Breast epithelium (tissue), 4 donors: ENCODE measurements around the gene CHMP4A. TPM values are rescaled to one million over a fixed set of nuclear protein-coding genes. Genes with fewer than 3 reads are reported as not detected.
A peak's percentile ranks its signal among the peaks of the same experiment; 100 is the strongest.

Source experiments
- DNase-seq, 2 donors: peaks; one replicate each; pipeline ENCODE4 v3.0.0-alpha.2; 2019; ENCODE audit warnings: low spot score in 2 of 2
- H3K27ac ChIP-seq, 2 donors: fragments of 200-600 bp; sonication (generic) in 1 of 2; one replicate each; pipeline ENCODE4 v1.5.1; 2016 to 2019; ENCODE audit warnings: mild to moderate bottlenecking in 1 of 2
- H3K27me3 ChIP-seq, 2 donors: fragments of 200-600 bp; sonication (generic) in 1 of 2; one replicate each; pipeline versions ENCODE4 v1.5.1 to v1.6.0; 2017 to 2019; ENCODE audit warnings: control low read depth in 1 of 2, mild to moderate bottlenecking in 1 of 2
- H3K36me3 ChIP-seq: fragments of 200-600 bp; one replicate; pipeline ENCODE4 v1.5.1; 2019
- H3K4me1 ChIP-seq, 2 donors: fragments of 200-600 bp; sonication (generic); one replicate each; pipeline ENCODE4 v1.5.1; 2016 to 2019; ENCODE audit warnings: control low read depth in 1 of 2
- H3K4me3 ChIP-seq, 3 donors: fragments of 200-600 bp; sonication (generic); 1 replicate in 2 of 3; 2 replicates in 1 of 3; pipeline ENCODE4 v1.5.1; 2016 to 2019; ENCODE audit warnings: mild to moderate bottlenecking in 3 of 3, moderate library complexity in 2 of 3
- H3K9me3 ChIP-seq, 2 donors: fragments of 200-600 bp; sonication (generic) in 1 of 2; one replicate each; pipeline ENCODE4 v1.5.1; 2016 to 2019; ENCODE audit warnings: control low read depth in 1 of 2
- POLR2A ChIP-seq: fragments of 450-650 bp; IDR thresholded peaks from one replicate; pipeline ENCODE4 v1.6.1; 2016; ENCODE audit warnings: antibody characterized with exemption, mild to moderate bottlenecking, moderate library complexity
- POLR2AphosphoS5 ChIP-seq, 3 donors: sonication (generic); formaldehyde crosslinking; IDR thresholded peaks; one replicate each; pipeline ENCODE4 v1.6.1; 2017; ENCODE audit warnings: antibody characterized with exemption in 3 of 3
- intact Hi-C: fragments of 100-400 bp; cut with DNase I; formaldehyde crosslinking; loops from one replicate; pipeline ENCODE4 v1.15.1; 2023; ENCODE audit warnings: low total_unique reads
- total RNA-seq, 3 donors: library from RNA; depleted of rRNA; stranded (reverse); fragments of >200 nt; gene quantifications; one replicate each; pipeline ENCODE4 v1.1.0, GENCODE V29; 2016
- TF ChIP-seq, protein P1 (sequence below), 3 donors: fragments of 450-650 bp; IDR thresholded peaks; one replicate each; pipeline ENCODE4 v1.5.1; 2016 to 2017; ENCODE audit warnings: antibody characterized with exemption in 3 of 3, mild to moderate bottlenecking in 3 of 3, moderate library complexity in 3 of 3

CHMP4A gene, protein sequence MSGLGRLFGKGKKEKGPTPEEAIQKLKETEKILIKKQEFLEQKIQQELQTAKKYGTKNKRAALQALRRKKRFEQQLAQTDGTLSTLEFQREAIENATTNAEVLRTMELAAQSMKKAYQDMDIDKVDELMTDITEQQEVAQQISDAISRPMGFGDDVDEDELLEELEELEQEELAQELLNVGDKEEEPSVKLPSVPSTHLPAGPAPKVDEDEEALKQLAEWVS
- 10 to 100 TPM; 66.5 to 88.8 (median 85.0) TPM for total RNA-seq

DNA sequence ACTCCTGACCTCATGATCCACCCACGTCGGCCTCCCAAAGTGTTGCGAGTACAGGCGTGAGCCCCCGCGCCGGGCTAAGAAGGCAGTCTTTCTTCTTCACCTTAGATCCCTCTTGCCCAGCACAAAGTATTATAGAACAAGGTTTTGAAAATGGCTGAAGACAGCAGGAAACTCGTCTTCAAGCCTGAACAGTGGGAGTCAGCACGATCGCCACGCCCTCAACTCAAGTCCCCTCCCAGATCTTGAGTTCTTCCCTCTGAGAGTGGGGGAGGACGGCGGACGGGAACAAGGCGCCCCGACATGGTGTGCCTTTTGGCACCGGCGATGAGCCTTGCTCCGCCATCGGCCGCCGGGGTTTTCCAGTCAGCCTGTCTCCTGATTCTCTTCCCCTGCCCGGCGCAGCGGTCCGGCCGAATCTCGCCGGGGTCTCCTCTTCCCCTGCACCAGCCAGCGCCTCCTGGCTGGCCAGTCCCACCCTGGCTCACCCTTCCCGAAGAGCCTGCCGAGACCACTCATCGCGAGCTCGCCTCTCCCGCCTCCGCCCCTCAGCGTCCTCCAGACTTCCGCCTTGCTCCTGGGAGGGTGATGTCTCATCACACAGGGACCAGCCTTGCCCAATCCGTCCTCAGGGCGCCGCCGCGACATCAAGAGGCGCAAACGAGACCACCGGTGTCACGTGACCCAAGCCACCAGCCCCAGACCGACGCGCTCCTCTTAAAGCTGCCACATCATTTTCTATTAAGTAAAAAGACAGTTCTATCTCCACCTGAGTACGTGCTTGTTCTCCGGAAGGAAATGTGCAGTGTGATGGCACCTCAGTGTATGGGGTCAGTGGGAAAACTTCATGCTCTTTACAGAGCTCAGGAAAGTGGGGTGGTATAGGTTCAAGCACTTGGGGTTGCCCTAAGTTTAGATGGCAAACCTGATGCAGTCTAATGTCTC is at the start of gene CHMP4A:
TSS of gene CHMP4A (minus strand) at position 565 of the 942 bp plus-strand sequence. CDS start at position 516, 49 bp downstream.
- Histone ChIP-seq H3K27me3 (no peaks in the 10 kb centered on the region), H3K36me3 (no peaks in the 10 kb centered on the region), H3K27ac (peak within 1 kb of the TSS; percentile 97 to 99), H3K4me1 (peaks cover 0 to 10% of the 10 kb centered on the region in 2 donors), H3K4me3 (peak within 1 kb of the TSS; percentile 75 to 90 (median 76)), H3K9me3 (no peaks in the 10 kb centered on the region)
- intact Hi-C loops: no loop called here
- TF ChIP-seq POLR2A: peak; percentile 97
- TF ChIP-seq, protein P1, sequence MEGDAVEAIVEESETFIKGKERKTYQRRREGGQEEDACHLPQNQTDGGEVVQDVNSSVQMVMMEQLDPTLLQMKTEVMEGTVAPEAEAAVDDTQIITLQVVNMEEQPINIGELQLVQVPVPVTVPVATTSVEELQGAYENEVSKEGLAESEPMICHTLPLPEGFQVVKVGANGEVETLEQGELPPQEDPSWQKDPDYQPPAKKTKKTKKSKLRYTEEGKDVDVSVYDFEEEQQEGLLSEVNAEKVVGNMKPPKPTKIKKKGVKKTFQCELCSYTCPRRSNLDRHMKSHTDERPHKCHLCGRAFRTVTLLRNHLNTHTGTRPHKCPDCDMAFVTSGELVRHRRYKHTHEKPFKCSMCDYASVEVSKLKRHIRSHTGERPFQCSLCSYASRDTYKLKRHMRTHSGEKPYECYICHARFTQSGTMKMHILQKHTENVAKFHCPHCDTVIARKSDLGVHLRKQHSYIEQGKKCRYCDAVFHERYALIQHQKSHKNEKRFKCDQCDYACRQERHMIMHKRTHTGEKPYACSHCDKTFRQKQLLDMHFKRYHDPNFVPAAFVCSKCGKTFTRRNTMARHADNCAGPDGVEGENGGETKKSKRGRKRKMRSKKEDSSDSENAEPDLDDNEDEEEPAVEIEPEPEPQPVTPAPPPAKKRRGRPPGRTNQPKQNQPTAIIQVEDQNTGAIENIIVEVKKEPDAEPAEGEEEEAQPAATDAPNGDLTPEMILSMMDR (IDR thresholded peaks at IDR 0.05): peak in 1 of 3 donors; percentile 36
- peak; percentile 97 to 99 (median 97) for TF ChIP-seq POLR2AphosphoS5 (IDR thresholded peaks at IDR 0.05)
- peak; percentile 97 for DNase-seq

DNA sequence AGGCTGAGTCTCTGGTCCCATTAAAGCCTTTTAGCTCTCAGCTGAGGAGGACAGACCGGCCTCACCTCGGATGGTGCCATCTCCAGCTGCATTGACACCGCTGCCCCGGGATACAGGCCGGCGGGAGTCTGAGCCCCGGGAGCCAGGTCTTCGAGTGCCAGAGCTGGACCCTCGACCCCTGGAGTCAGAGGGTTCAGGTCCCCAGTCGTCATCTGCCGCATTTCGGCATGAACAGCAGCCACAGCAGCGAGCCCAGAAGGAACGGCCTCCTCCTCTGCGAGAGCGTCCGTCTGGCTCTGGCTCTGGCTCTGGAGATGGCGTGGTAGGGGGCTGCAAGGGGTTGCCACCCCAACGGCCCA is 48.7 kb upstream of the CHMP4A start:
- no peaks in the 10 kb centered on the region for H3K4me1 ChIP-seq
- no peaks in the 10 kb centered on the region for H3K27me3 ChIP-seq
- TF ChIP-seq POLR2AphosphoS5 (IDR thresholded peaks at IDR 0.05) (no peak), POLR2A (no peak)
- TF ChIP-seq, protein P1 (IDR thresholded peaks at IDR 0.05): no peak
- no peaks in the 10 kb centered on the region for H3K9me3 ChIP-seq
- no peak for DNase-seq
- peaks cover 9% of the 10 kb centered on the region for H3K36me3 ChIP-seq
- H3K4me3 ChIP-seq: no peak overlapping the region
- H3K27ac ChIP-seq: no peak overlapping the region
- intact Hi-C loops: no loop called here

DNA sequence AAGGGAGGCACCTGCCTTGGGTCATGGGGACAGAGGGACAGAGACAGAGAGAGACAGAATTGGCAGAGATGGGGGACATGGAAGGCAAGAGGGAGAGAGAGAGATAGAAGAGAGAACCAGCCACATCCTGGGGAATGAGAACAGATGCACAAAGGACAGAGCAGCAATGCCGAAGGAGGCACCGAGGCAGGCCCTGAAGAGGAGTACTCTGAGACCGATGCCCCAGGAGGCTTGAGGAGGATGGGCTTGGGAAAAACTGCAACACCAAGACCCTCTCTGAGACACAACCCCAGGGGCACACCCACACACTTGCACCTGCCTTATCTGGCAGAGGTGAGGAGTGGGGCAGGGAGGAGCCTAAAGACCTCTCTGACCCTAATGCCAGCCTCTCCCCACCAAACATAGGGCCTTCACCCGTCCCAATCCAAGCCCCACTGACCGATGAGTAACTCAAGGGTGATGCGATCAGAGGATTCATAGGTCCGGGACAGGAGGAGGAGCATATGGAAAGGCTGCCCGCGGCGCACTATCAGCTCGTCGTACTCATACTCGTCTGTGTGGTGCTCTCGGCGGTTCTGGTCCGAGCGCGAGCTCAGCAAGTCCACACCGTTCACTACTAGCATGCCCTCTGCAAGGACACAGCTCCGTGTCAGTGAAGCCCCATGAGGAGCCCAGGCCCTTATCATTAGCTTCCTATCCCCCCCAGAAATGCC is 48.1 kb upstream of the CHMP4A start:
- TF ChIP-seq, protein P1 (IDR thresholded peaks at IDR 0.05): no peak
- TF ChIP-seq POLR2A (no peak), POLR2AphosphoS5 (IDR thresholded peaks at IDR 0.05) (no peak)
- Histone ChIP-seq H3K4me1 (no peaks in the 10 kb centered on the region), H3K9me3 (no peaks in the 10 kb centered on the region), H3K27ac (no peak overlapping the region), H3K36me3 (peaks cover 4% of the 10 kb centered on the region), H3K27me3 (no peaks in the 10 kb centered on the region), H3K4me3 (no peak overlapping the region)
- DNase-seq: no peak
- intact Hi-C loops: no loop called here

DNA sequence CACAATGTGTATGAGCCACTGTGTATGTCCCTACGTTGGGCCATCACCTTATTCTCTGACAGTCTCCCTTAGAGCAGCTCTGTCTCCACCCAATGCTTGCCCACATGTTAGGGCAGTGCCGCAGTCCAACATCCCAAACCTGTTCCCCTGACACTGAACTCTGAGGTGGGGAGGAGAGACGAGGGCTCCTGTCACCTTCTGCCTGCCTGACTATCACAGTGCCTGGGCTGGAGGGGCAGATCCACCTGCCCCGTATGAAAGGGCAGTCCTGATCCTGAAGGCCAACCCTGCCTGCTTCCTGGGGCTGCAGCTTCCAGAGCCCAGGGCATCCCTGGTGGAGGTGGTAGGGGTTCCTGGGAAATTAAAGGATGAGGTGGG is 47.5 kb upstream of the CHMP4A start:
- Histone ChIP-seq H3K4me3 (no peak overlapping the region), H3K4me1 (no peaks in the 10 kb centered on the region), H3K27ac (peak overlapping the region in 1 of 2 donors; percentile 82), H3K9me3 (no peaks in the 10 kb centered on the region), H3K27me3 (no peaks in the 10 kb centered on the region), H3K36me3 (no peaks in the 10 kb centered on the region)
- DNase-seq: no peak
- intact Hi-C loops: no loop called here
- TF ChIP-seq, protein P1 (IDR thresholded peaks at IDR 0.05): no peak
- TF ChIP-seq POLR2AphosphoS5 (IDR thresholded peaks at IDR 0.05) (no peak), POLR2A (no peak)
